K562 (cell line): Measurements from ENCODE around the gene PICK1.

Experiments used
- CREM ChIP-seq: IDR thresholded peaks from 2 replicates; pipeline ENCODE4 v1.6.1; 2014; ENCODE audit warnings: antibody characterized with exemption, low read depth
- OTX1 ChIP-seq: fragments of 450-650 bp; formaldehyde crosslinking; IDR thresholded peaks from 2 replicates; pipeline ENCODE4 v1.4.0; 2022; ENCODE audit warnings: mild to moderate bottlenecking
- SPI1 ChIP-seq: IDR thresholded peaks from 2 replicates; pipeline ENCODE4 v1.6.1; 2011; ENCODE audit warnings: low read depth, low read length, control low read depth, borderline replicate concordance
- TF ChIP-seq, protein P1 (sequence below), 2 experiments: fragments of 450-650 bp in 1 of 2; sonication (generic) in 1 of 2; formaldehyde crosslinking in 1 of 2; IDR thresholded peaks; 2 replicates each; pipeline versions ENCODE4 v1.7.1 to v1.9.0; 2016 to 2022; ENCODE audit warnings: inconsistent platforms in 1 of 2, mild to moderate bottlenecking in 1 of 2, missing genetic modification reagents in 1 of 2
- TF ChIP-seq, protein P2 (sequence below): fragments of 250-450 bp; sonication (Bioruptor Pico); IDR thresholded peaks from 2 replicates; pipeline ENCODE4 v1.5.0; 2020; ENCODE audit warnings: mild to moderate bottlenecking, borderline replicate concordance

DNA sequence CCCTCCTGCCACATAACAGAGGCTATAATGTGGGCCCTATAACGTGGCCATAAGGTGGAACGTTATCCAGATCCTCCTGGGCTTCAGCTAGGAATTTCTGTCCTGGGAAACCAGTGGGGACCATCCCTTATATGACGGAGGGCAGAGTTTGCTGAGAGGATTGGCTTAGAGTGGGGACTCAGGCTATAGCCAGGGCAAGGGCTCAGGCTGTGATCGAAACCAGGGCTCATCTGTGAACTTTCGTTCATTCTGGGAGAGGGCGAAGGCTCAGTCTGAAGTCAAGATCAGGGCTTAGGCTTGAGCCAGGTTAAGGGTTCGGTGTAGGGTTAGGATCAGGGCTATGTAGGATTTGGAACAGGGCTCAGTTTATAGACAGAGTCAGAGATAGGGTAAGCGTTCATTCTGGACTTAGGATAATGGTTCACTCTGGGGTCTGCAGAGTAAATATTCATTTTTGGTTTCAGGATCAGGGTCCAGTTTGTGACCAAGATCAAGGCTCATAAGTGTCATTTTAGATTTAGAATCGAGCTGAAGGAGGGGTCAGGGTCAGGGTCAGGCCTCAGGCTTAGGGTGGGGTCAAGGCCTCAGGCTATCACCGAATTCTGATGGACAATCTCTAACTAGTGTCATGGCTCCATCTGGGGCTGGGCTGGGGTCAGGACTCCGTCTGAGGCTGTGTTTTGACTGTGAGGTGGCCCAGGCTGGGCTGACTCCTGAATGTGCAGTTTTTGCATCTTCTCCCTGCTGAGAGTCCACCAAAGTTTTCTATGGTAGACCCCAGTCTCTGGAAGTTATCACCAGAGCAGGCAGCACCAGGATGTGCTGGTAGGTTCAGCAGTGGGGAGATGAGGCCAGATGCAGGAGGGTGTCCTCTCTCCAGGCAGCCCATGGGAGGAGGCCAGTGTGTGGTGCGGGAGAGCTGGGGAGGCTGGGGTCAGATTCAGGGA is 39.0 kb upstream of the PICK1 start:
- TF ChIP-seq, protein P1, sequence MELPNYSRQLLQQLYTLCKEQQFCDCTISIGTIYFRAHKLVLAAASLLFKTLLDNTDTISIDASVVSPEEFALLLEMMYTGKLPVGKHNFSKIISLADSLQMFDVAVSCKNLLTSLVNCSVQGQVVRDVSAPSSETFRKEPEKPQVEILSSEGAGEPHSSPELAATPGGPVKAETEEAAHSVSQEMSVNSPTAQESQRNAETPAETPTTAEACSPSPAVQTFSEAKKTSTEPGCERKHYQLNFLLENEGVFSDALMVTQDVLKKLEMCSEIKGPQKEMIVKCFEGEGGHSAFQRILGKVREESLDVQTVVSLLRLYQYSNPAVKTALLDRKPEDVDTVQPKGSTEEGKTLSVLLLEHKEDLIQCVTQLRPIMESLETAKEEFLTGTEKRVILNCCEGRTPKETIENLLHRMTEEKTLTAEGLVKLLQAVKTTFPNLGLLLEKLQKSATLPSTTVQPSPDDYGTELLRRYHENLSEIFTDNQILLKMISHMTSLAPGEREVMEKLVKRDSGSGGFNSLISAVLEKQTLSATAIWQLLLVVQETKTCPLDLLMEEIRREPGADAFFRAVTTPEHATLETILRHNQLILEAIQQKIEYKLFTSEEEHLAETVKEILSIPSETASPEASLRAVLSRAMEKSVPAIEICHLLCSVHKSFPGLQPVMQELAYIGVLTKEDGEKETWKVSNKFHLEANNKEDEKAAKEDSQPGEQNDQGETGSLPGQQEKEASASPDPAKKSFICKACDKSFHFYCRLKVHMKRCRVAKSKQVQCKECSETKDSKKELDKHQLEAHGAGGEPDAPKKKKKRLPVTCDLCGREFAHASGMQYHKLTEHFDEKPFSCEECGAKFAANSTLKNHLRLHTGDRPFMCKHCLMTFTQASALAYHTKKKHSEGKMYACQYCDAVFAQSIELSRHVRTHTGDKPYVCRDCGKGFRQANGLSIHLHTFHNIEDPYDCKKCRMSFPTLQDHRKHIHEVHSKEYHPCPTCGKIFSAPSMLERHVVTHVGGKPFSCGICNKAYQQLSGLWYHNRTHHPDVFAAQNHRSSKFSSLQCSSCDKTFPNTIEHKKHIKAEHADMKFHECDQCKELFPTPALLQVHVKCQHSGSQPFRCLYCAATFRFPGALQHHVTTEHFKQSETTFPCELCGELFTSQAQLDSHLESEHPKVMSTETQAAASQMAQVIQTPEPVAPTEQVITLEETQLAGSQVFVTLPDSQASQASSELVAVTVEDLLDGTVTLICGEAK (IDR thresholded peaks at IDR 0.05): no peak
- TF ChIP-seq, protein P1 (CRISPR knock-in tag; IDR thresholded peaks at IDR 0.05): no peak
- TF ChIP-seq OTX1 (CRISPR knock-in tag) (no peak), CREM (no peak), SPI1 (no peak)
- TF ChIP-seq, protein P2, sequence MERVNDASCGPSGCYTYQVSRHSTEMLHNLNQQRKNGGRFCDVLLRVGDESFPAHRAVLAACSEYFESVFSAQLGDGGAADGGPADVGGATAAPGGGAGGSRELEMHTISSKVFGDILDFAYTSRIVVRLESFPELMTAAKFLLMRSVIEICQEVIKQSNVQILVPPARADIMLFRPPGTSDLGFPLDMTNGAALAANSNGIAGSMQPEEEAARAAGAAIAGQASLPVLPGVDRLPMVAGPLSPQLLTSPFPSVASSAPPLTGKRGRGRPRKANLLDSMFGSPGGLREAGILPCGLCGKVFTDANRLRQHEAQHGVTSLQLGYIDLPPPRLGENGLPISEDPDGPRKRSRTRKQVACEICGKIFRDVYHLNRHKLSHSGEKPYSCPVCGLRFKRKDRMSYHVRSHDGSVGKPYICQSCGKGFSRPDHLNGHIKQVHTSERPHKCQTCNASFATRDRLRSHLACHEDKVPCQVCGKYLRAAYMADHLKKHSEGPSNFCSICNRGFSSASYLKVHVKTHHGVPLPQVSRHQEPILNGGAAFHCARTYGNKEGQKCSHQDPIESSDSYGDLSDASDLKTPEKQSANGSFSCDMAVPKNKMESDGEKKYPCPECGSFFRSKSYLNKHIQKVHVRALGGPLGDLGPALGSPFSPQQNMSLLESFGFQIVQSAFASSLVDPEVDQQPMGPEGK: no peak
